ENCODE results near the gene KIF17.
A peak's percentile ranks its signal among the peaks of the same experiment; 100 is the strongest.

Gene KIF17

GRCh38 chr1:20742671-20743070, 24.9 kb upstream of the KIF17 start:
- no peak overlapping the region for H3K4me3 ChIP-seq (ENCODE audit: low read depth, low read length)
- TF ChIP-seq, protein P1, sequence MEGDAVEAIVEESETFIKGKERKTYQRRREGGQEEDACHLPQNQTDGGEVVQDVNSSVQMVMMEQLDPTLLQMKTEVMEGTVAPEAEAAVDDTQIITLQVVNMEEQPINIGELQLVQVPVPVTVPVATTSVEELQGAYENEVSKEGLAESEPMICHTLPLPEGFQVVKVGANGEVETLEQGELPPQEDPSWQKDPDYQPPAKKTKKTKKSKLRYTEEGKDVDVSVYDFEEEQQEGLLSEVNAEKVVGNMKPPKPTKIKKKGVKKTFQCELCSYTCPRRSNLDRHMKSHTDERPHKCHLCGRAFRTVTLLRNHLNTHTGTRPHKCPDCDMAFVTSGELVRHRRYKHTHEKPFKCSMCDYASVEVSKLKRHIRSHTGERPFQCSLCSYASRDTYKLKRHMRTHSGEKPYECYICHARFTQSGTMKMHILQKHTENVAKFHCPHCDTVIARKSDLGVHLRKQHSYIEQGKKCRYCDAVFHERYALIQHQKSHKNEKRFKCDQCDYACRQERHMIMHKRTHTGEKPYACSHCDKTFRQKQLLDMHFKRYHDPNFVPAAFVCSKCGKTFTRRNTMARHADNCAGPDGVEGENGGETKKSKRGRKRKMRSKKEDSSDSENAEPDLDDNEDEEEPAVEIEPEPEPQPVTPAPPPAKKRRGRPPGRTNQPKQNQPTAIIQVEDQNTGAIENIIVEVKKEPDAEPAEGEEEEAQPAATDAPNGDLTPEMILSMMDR (IDR thresholded peaks at IDR 0.05; ENCODE audit: low read depth, low read length, missing control alignments) = no peak
- no peak for DNase-seq (ENCODE audit: low read depth)

DNA sequence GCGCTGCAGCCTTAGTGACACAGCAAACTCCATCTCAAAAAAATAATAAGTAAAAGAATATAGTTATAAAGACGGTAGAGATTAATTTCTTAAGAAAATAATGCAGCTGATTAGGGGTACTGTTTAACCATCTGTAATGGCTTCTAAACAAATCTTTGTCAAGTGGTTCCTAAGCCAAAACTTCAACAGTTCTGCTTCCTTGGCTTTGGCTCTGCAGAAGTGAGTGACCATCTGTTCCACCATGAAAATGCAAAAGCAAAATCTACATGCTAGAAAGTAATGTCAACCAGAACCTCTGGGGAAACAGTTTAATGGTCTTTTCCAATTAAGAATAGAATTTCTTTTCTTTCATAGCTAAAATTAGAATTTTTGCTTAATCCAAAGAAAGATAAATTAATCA, 23.0 kb upstream of the KIF17 start:
- H3K4me3 ChIP-seq (ENCODE audit: low read depth, low read length) = no peak overlapping the region
- DNase-seq (ENCODE audit: low read depth) = no peak
- TF ChIP-seq, protein P1 (IDR thresholded peaks at IDR 0.05; ENCODE audit: low read depth, low read length, missing control alignments) = no peak

- no peak for DNase-seq (ENCODE audit: low read depth)
- no peak overlapping the region for H3K4me3 ChIP-seq (ENCODE audit: low read depth, low read length)
- TF ChIP-seq, protein P1 (IDR thresholded peaks at IDR 0.05; ENCODE audit: low read depth, low read length, missing control alignments) = no peak
These were observed 21.4 kb upstream of the KIF17 start for GRCh38 chr1:20739225-20739624.

GRCh38 chr1:20735581-20736111, 17.8 kb upstream of the KIF17 start:
- H3K4me3 ChIP-seq (ENCODE audit: low read depth, low read length) = no peak overlapping the region
- DNase-seq (ENCODE audit: low read depth) = no peak
- TF ChIP-seq, protein P1 (IDR thresholded peaks at IDR 0.05; ENCODE audit: low read depth, low read length, missing control alignments) = no peak

GRCh38 chr1:20733360-20733975, 15.7 kb upstream of the KIF17 start:
- TF ChIP-seq, protein P1 (IDR thresholded peaks at IDR 0.05; ENCODE audit: low read depth, low read length, missing control alignments) = no peak
- no peak for DNase-seq (ENCODE audit: low read depth)
- no peak overlapping the region; the same call in 1 of the 2 replicates for H3K4me3 ChIP-seq (ENCODE audit: low read depth, low read length)

GRCh38 chr1:20732588-20733359, 15.0 kb upstream of the KIF17 start, which contains the start of gene SH2D5:
Gene SH2D5, minus strand, starts transcription at chr1:20732703. Its CDS starts 4,659 bp downstream, at chr1:20728044.
- peak within 1 kb of the TSS; percentile 60 for H3K4me3 ChIP-seq (ENCODE audit: low read depth, low read length)
- TF ChIP-seq, protein P1 (IDR thresholded peaks at IDR 0.05; ENCODE audit: low read depth, low read length, missing control alignments) = peak; percentile 52
- peak; percentile 49 for DNase-seq (ENCODE audit: low read depth)

Measured in GM12864 (cell line).